ENCODE measurements around the gene INHBC.

Gene INHBC

GRCh38 chr12:57454566-57455373 lies 20.2 kb downstream of the INHBC start, which contains the start of gene INHBE:
Gene INHBE, plus strand, starts transcription at chr12:57455307. Its CDS starts 230 bp downstream, at chr12:57455537.
- DNase-seq = no peak

GRCh38 chr12:57455374-57456144 lies 21.0 kb downstream of the INHBC start:
- DNase-seq = no peak

DNA sequence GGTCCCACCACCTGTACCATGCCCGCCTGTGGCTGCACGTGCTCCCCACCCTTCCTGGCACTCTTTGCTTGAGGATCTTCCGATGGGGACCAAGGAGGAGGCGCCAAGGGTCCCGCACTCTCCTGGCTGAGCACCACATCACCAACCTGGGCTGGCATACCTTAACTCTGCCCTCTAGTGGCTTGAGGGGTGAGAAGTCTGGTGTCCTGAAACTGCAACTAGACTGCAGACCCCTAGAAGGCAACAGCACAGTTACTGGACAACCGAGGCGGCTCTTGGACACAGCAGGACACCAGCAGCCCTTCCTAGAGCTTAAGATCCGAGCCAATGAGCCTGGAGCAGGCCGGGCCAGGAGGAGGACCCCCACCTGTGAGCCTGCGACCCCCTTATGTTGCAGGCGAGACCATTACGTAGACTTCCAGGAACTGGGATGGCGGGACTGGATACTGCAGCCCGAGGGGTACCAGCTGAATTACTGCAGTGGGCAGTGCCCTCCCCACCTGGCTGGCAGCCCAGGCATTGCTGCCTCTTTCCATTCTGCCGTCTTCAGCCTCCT lies 21.6 kb downstream of the INHBC start:
- peak; percentile 55 to 56 for DNase-seq

DNA sequence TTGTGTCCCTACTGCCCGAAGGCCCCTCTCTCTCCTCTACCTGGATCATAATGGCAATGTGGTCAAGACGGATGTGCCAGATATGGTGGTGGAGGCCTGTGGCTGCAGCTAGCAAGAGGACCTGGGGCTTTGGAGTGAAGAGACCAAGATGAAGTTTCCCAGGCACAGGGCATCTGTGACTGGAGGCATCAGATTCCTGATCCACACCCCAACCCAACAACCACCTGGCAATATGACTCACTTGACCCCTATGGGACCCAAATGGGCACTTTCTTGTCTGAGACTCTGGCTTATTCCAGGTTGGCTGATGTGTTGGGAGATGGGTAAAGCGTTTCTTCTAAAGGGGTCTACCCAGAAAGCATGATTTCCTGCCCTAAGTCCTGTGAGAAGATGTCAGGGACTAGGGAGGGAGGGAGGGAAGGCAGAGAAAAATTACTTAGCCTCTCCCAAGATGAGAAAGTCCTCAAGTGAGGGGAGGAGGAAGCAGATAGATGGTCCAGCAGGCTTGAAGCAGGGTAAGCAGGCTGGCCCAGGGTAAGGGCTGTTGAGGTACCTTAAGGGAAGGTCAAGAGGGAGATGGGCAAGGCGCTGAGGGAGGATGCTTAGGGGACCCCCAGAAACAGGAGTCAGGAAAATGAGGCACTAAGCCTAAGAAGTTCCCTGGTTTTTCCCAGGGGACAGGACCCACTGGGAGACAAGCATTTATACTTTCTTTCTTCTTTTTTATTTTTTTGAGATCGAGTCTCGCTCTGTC lies 22.3 kb downstream of the INHBC start:
- DNase-seq = no peak

GRCh38 chr12:57458665-57459054 lies 24.1 kb downstream of the INHBC start:
- no peak for DNase-seq

- DNase-seq = peak; percentile 87 to 94
Measured at GRCh38 chr12:57459055-57459749, 24.6 kb downstream of the INHBC start.

- no peak for DNase-seq
Measured at GRCh38 chr12:57459750-57460467, 25.3 kb downstream of the INHBC start, which contains the start of gene GLI1. Gene GLI1, plus strand, starts transcription at chr12:57459785. Its CDS starts 3,907 bp downstream, at chr12:57463692.

DNA sequence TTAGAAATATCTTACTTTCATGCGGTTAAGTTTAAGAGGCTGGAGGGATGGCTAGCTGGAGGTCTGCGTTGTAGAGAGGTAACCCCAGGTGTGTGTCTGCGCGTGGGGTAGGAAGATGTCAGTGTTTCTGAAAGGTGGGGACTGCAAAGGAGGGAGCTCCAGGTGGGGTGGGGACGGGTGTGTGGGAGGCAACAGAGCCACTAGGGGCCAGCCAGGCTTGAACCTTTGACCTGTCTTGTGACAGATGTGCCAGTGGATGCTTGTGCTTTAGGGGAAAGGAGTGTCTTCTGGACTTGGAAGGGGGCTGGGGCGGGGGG lies 25.8 kb downstream of the INHBC start:
- DNase-seq = no peak

DNA sequence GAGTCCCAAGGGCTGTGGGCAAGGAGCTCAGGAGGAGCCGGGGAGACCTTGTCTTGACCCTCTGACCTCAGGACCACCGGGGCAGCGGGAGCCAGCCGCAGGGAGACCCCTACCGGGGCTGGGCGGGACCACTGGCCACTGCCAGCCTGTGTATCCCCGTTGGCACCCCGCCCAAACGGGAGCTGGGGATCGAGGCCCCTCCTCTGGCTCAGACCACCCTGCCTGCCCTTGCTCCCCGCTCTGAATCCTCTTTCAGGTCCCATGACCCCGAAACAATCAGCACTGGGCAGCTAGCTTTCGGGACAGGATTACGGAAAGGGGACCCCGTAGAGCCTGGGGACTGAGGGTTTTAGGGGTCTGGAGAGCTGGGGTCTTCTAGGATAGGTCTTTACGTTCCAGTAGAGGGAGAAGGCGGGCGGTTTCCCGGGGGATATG lies 26.3 kb downstream of the INHBC start:
- DNase-seq = no peak

DNA sequence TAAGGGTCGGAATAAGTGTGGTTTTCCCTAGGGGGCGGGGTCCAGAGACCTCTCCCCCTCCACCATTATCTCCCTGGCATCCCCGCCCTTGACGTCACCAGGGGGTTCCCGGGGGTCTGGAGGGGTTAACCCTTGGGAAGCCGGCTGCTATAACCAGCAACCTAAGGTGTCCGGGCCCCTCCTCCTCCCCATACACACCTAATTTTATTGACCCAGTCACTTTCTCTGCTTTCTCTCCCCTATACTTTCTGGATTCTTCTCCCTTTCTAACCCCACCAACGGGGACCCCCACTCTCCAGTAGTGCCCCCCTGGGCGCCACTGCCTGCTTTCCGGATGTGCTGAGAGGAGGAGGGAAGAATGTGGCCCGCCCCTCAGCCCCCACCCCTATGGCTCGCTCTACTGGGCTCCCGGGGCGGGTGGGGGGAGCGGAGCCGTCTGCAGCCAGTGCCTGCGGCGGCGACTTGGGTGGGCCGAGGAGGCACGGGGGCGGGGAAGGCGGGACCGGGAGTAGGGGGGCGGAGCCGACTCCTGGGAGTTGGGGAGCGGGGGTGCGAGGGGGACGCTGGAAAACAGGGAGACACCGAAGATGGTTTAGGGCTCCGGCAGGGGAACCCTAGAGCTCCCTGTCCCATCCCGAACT lies 26.8 kb downstream of the INHBC start:
- peak in 1 of 2 donors; percentile 37 for DNase-seq

DNA sequence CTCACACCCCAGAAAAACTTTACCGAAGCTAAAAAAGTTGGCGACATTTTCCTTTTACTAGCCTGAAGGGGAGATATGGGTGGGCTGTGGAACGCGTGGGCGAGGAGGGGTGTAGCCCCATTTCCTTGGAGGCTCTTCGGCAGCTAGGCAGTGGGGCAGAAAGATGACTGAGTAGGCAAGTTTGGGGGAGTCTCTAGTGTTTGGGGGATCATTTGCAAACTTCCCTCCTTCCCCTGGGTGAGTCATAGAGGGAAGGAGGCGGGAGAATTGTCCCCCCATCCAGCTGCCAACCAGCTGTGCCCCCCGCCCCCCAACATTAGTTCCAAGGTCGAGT lies 27.3 kb downstream of the INHBC start:
- DNase-seq = peak in 1 of 2 donors; percentile 30

- DNase-seq = peak; percentile 85 to 91
Measured at GRCh38 chr12:57462251-57462911, 27.8 kb downstream of the INHBC start.

GRCh38 chr12:57462912-57463253 lies 28.3 kb downstream of the INHBC start:
- no peak for DNase-seq

DNA sequence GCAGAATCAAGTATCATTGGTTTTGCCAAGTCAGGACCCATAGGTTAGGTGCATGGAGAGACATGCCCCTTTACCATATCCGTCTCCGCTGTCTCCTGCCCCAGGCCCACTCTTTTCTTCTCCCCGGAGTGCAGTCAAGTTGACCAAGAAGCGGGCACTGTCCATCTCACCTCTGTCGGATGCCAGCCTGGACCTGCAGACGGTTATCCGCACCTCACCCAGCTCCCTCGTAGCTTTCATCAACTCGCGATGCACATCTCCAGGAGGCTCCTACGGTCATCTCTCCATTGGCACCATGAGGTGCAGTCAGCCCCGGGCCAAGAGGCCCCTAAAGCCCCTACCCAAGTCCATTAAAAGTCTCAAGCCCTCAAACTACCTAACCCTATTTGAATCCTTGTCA lies 30.0 kb downstream of the INHBC start:
- no peak for DNase-seq

DNA sequence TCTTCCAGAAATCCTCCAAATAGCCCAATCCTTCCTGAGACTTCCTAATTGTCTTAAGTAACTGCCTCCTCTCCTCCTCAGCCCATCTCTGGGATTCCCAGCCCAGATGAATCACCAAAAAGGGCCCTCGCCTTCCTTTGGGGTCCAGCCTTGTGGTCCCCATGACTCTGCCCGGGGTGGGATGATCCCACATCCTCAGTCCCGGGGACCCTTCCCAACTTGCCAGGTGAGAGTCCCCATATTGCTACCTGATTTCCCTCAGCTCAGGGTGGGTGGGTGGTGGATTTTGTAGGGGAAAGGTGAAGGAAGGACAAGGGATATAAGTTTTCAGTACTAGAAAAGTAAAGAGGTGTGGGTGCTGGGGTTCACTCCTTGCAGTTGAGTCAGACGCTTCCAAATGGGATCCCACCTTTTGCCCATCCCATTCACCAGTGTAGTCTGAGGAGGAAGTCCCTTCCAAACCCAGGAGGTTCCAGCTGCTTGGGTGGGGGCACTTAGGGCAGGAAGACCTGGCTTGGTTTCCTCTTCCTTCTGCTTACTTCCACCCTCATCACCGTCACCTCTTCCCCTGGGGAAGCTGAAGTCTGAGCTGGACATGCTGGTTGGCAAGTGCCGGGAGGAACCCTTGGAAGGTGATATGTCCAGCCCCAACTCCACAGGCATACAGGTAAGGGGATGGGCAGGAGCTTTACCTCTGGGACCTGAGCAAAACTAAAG lies 30.6 kb downstream of the INHBC start:
- DNase-seq = no peak

DNA sequence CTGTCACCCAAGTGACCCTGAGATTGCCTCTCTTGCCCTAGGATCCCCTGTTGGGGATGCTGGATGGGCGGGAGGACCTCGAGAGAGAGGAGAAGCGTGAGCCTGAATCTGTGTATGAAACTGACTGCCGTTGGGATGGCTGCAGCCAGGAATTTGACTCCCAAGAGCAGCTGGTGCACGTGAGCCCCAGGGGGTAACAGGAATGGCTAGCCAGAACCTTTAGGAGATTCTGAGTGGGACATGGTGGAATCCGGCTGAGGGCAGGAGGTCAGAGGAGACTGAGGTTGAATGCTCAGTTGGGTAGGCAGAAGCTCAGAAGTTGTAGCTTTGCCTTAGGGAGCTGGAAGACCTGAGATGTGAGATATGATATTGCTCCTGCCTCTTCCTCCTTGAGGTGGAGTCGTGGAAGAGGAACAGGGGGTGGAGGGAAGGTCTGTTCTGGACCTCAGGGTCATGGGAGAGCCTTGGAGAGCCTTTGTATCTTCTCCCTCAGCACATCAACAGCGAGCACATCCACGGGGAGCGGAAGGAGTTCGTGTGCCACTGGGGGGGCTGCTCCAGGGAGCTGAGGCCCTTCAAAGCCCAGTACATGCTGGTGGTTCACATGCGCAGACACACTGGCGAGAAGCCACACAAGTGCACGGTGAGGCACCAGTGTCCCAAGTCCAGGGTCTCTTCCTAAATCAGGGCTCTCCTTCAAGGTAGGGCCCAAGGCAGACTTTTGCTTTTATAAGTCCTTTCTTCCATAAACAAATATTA lies 31.3 kb downstream of the INHBC start:
- DNase-seq = no peak

- DNase-seq = no peak
Measured at GRCh38 chr12:57467212-57467874, 32.8 kb downstream of the INHBC start.

- DNase-seq = no peak
Measured at GRCh38 chr12:57467915-57468314, 33.3 kb downstream of the INHBC start.
